SK-N-SH (cell line): ENCODE data around the gene GNB1L. TPM values are rescaled to one million over a fixed set of nuclear protein-coding genes. Genes with fewer than 3 reads are reported as not detected.

Source experiments
- CTCF ChIA-PET: fragments of 300-600, 350-600 bp; formaldehyde crosslinking; extraction: SDS; loops from one replicate; lab custom pipeline; 2021; lab: Yijun Ruan, JAX
- POLR2A ChIA-PET: fragments of 350-600 bp; sonication (Branson Sonifier 250); formaldehyde crosslinking; extraction: SDS; loops from one replicate; lab custom pipeline; 2020; ENCODE audit warnings: antibody characterized with exemption, inconsistent platforms; lab: Yijun Ruan, JAX
- DNase-seq: peaks from one replicate; pipeline ENCODE4 v3.0.0; 2012
- H2AFZ ChIP-seq: fragments of 200-600 bp; sonication (generic); 2 replicates; pipeline ENCODE4 v1.8.1; 2016; ENCODE audit warnings: antibody characterized with exemption, mild to moderate bottlenecking, low read depth
- H3F3A ChIP-seq: fragments of 200-600 bp; sonication (generic); replicated peaks from 2 replicates; pipeline ENCODE3; 2016; ENCODE audit warnings: antibody characterized with exemption, mild to moderate bottlenecking; ENCODE audit not compliant: insufficient read depth
- H3K27ac ChIP-seq, 2 experiments: fragments of 200-500 bp in 1 of 2; fragments of 200-600 bp in 1 of 2; sonication (Bioruptor generic) in 1 of 2; sonication (generic), shearing (Covaris generic) in 1 of 2; 2 replicates each; pipeline versions ENCODE4 v1.5.1 to v1.6.1; 2014 to 2016; ENCODE audit warnings: low read depth in 2 of 2, inconsistent platforms in 1 of 2, low read length in 1 of 2, mild to moderate bottlenecking in 1 of 2, mixed read lengths in 1 of 2
- H3K27me3 ChIP-seq: fragments of 200-600 bp; sonication (generic), shearing (Covaris generic); 2 replicates; pipeline ENCODE4 v1.6.1; 2016; ENCODE audit warnings: mixed run types; ENCODE audit not compliant: insufficient read depth
- H3K36me3 ChIP-seq, 2 experiments: fragments of 200-500 bp in 1 of 2; fragments of 200-600 bp in 1 of 2; sonication (Bioruptor generic) in 1 of 2; sonication (generic) in 1 of 2; replicated peaks in 1 of 2; 2 replicates each; pipeline versions ENCODE3 to v1.5.1; 2014 to 2016; ENCODE audit warnings: low read length in 1 of 2, mild to moderate bottlenecking in 1 of 2; ENCODE audit not compliant: insufficient read depth in 2 of 2, control insufficient read depth in 1 of 2
- H3K4me1 ChIP-seq, 2 experiments: fragments of 200-500 bp in 1 of 2; fragments of 200-600 bp in 1 of 2; sonication (Bioruptor generic) in 1 of 2; sonication (generic), shearing (Covaris generic) in 1 of 2; 2 replicates each; pipeline versions ENCODE4 v1.5.1 to v1.6.1; 2014 to 2016; ENCODE audit warnings: low read depth in 1 of 2, low read length in 1 of 2, mixed run types in 1 of 2; ENCODE audit not compliant: insufficient read depth in 2 of 2, control insufficient read depth in 1 of 2
- H3K4me2 ChIP-seq: fragments of 200-600 bp; sonication (generic), shearing (Covaris generic); 2 replicates; pipeline ENCODE4 v1.6.1; 2017; ENCODE audit warnings: mixed run types
- H3K4me3 ChIP-seq, 2 experiments: fragments of 200-500 bp in 1 of 2; fragments of 200-600 bp in 1 of 2; sonication (Bioruptor generic) in 1 of 2; sonication (generic), shearing (Covaris generic) in 1 of 2; 2 replicates each; pipeline versions ENCODE4 v1.5.1 to v1.8.1; 2014 to 2016; ENCODE audit warnings: low read depth in 2 of 2, inconsistent platforms in 1 of 2, low read length in 1 of 2, mild to moderate bottlenecking in 1 of 2, mixed read lengths in 1 of 2, moderate library complexity in 1 of 2
- H3K79me2 ChIP-seq: fragments of 200-600 bp; sonication (generic); 2 replicates; pipeline ENCODE4 v1.8.1; 2017; ENCODE audit warnings: mild to moderate bottlenecking; ENCODE audit not compliant: insufficient read depth
- H3K9ac ChIP-seq: fragments of 200-600 bp; sonication (generic); 2 replicates; pipeline ENCODE4 v1.6.1; 2017; ENCODE audit warnings: mixed run types
- H3K9me2 ChIP-seq: fragments of 200-600 bp; sonication (generic); 2 replicates; pipeline ENCODE4 v1.6.1; 2017; ENCODE audit warnings: mixed run types
- H3K9me3 ChIP-seq: fragments of 200-600 bp; sonication (generic); 2 replicates; pipeline ENCODE4 v1.6.1; 2017; ENCODE audit warnings: mixed run types, mild to moderate bottlenecking, moderate library complexity
- H4K20me1 ChIP-seq: fragments of 200-600 bp; sonication (generic); 2 replicates; pipeline ENCODE4 v1.6.1; 2017; ENCODE audit warnings: mild to moderate bottlenecking, mixed run types; ENCODE audit not compliant: insufficient read depth
- ELF1 ChIP-seq: IDR thresholded peaks from 2 replicates; pipeline ENCODE4 v1.4.0; 2012
- EP300 ChIP-seq, 2 experiments: IDR thresholded peaks; 2 replicates each; pipeline versions ENCODE4 v1.4.0 to v1.6.1; 2012; ENCODE audit warnings: borderline replicate concordance in 1 of 2, low read depth in 1 of 2, low read length in 1 of 2
- EZH2phosphoT487 ChIP-seq: fragments of 200-600 bp; sonication (generic); IDR thresholded peaks from 2 replicates; pipeline ENCODE4 v1.6.1; 2017; ENCODE audit warnings: low read depth, mixed run types, mild to moderate bottlenecking, antibody characterized with exemption, moderate library complexity, borderline replicate concordance
- GABPA ChIP-seq: IDR thresholded peaks from 2 replicates; pipeline ENCODE4 v1.4.0; 2012; ENCODE audit warnings: low read depth, mild to moderate bottlenecking
- GATA2 ChIP-seq: sonication (generic); formaldehyde crosslinking; IDR thresholded peaks from 2 replicates; pipeline ENCODE4 v1.5.0; 2020; ENCODE audit warnings: mild to moderate bottlenecking, missing genetic modification reagents
- JUND ChIP-seq: IDR thresholded peaks from 2 replicates; pipeline ENCODE4 v1.4.0; 2012
- MAX ChIP-seq: IDR thresholded peaks from 2 replicates; pipeline ENCODE4 v1.4.0; 2012; ENCODE audit warnings: low read depth
- MXI1 ChIP-seq: IDR thresholded peaks from 2 replicates; pipeline ENCODE4 v1.6.1; 2012; ENCODE audit warnings: mild to moderate bottlenecking, low read depth, low read length, improper control_type of control experiment
- NFIC ChIP-seq: IDR thresholded peaks from 2 replicates; pipeline ENCODE4 v1.4.0; 2012; ENCODE audit warnings: borderline replicate concordance
- PBX3 ChIP-seq: IDR thresholded peaks from 2 replicates; pipeline ENCODE4; 2012
- RAD21 ChIP-seq: IDR thresholded peaks from 2 replicates; pipeline ENCODE4 v1.6.1; 2012; ENCODE audit warnings: mild to moderate bottlenecking, low read length
- RFX5 ChIP-seq: IDR thresholded peaks from 2 replicates; pipeline ENCODE4 v1.6.1; 2012; ENCODE audit warnings: mild to moderate bottlenecking, improper control_type of control experiment, low read length
- SMC3 ChIP-seq: IDR thresholded peaks from 2 replicates; pipeline ENCODE4 v1.6.1; 2012; ENCODE audit warnings: low read depth, low read length, improper control_type of control experiment
- TAF1 ChIP-seq: IDR thresholded peaks from 2 replicates; pipeline ENCODE4 v1.6.1; 2012; ENCODE audit warnings: low read depth, mild to moderate bottlenecking, low read length, moderate library complexity, borderline replicate concordance
- USF2 ChIP-seq: fragments of 150-350 bp; IDR thresholded peaks from 2 replicates; pipeline ENCODE4 v1.6.1; 2017; ENCODE audit warnings: antibody characterized with exemption, low read length, low read depth, borderline replicate concordance
- WGBS: methylation state at CpG from one replicate; pipeline ENCODE4 v1.1.6; 2017; ENCODE audit warnings: low lambda C conversion rate; 5-methylcytosine and 5-hydroxymethylcytosine counted together
- polyA plus RNA-seq, 3 experiments: library from polyadenylated mRNA; depleted of rRNA; stranded (reverse); fragments of >200 nt; gene quantifications; 2 replicates each; pipeline ENCODE4 v1.2.3, GENCODE V29; 2012
- TF ChIP-seq, protein P1 (sequence below): fragments of 200-600 bp; sonication (generic); IDR thresholded peaks from 2 replicates; pipeline ENCODE4 v1.6.1; 2017; ENCODE audit warnings: antibody characterized with exemption, mild to moderate bottlenecking, moderate library complexity
- TF ChIP-seq, protein P2 (sequence below): IDR thresholded peaks from 2 replicates; pipeline ENCODE4 v1.4.0; 2012; ENCODE audit warnings: low read depth, borderline replicate concordance

Gene GNB1L
- polyA plus RNA-seq, 1 of the 3 experiments (the other 2 are of a cell fraction) = 5.9 TPM

GRCh38 chr22:19802001-19802893, 52.4 kb downstream of the GNB1L start:
- Histone ChIP-seq H3K4me3 (no peak overlapping the region), H3F3A (no peaks in the 10 kb centered on the region), H2AFZ (no peak overlapping the region), H4K20me1 (no peaks in the 10 kb centered on the region), H3K79me2 (no peaks in the 10 kb centered on the region), H3K36me3 (no peaks in the 10 kb centered on the region), H3K4me1 (peaks cover 17 to 67% of the 10 kb centered on the region in 2 experiments; a peak in 3 of 4 replicates), H3K9ac (no peak overlapping the region), H3K27me3 (no peaks in the 10 kb centered on the region), H3K9me2 (no peaks in the 10 kb centered on the region), H3K4me2 (no peak overlapping the region), H3K27ac (no peak overlapping the region; a peak in 1 of 4 replicates), H3K9me3 (no peaks in the 10 kb centered on the region)
- POLR2A ChIA-PET = no interaction called here
- WGBS = 93% methylated on average over 23 of the region's 26 CpGs
- CTCF ChIA-PET = interaction anchor here (0.7 to 2.3 kb wide), 4 partner anchors 8 to 72 kb away, joined by 3 to 12 read pairs (median 6); no protein-coding TSS in a partner anchor
- peak; percentile 39 for DNase-seq
- no peak for TF ChIP-seq USF2
- TF ChIP-seq GABPA = no peak
- no peak for TF ChIP-seq NFIC
- no peak for TF ChIP-seq ELF1
- TF ChIP-seq RFX5 = no peak
- TF ChIP-seq TAF1 = no peak
- TF ChIP-seq, protein P1, sequence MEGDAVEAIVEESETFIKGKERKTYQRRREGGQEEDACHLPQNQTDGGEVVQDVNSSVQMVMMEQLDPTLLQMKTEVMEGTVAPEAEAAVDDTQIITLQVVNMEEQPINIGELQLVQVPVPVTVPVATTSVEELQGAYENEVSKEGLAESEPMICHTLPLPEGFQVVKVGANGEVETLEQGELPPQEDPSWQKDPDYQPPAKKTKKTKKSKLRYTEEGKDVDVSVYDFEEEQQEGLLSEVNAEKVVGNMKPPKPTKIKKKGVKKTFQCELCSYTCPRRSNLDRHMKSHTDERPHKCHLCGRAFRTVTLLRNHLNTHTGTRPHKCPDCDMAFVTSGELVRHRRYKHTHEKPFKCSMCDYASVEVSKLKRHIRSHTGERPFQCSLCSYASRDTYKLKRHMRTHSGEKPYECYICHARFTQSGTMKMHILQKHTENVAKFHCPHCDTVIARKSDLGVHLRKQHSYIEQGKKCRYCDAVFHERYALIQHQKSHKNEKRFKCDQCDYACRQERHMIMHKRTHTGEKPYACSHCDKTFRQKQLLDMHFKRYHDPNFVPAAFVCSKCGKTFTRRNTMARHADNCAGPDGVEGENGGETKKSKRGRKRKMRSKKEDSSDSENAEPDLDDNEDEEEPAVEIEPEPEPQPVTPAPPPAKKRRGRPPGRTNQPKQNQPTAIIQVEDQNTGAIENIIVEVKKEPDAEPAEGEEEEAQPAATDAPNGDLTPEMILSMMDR = no peak
- no peak for TF ChIP-seq SMC3
- TF ChIP-seq MAX = no peak
- TF ChIP-seq PBX3 = no peak
- TF ChIP-seq EZH2phosphoT487 = no peak
- TF ChIP-seq, protein P2, sequence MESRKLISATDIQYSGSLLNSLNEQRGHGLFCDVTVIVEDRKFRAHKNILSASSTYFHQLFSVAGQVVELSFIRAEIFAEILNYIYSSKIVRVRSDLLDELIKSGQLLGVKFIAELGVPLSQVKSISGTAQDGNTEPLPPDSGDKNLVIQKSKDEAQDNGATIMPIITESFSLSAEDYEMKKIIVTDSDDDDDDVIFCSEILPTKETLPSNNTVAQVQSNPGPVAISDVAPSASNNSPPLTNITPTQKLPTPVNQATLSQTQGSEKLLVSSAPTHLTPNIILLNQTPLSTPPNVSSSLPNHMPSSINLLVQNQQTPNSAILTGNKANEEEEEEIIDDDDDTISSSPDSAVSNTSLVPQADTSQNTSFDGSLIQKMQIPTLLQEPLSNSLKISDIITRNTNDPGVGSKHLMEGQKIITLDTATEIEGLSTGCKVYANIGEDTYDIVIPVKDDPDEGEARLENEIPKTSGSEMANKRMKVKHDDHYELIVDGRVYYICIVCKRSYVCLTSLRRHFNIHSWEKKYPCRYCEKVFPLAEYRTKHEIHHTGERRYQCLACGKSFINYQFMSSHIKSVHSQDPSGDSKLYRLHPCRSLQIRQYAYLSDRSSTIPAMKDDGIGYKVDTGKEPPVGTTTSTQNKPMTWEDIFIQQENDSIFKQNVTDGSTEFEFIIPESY = no peak
- TF ChIP-seq EP300 (IDR thresholded peaks at IDR 0.05; ENCODE audit: borderline replicate concordance in 1 of 2, low read depth in 1 of 2, low read length in 1 of 2) = no peak
- TF ChIP-seq MXI1 = no peak
- TF ChIP-seq RAD21 = no peak
- no peak for TF ChIP-seq JUND
- TF ChIP-seq GATA2 (CRISPR knock-in tag) = no peak
